Testis (tissue), 2 donors: ENCODE data around the gene ZW10.

Experiments
- POLR2A ChIP-seq: fragments of 450-650 bp; IDR thresholded peaks from one replicate; pipeline ENCODE4 v1.6.1; 2017; ENCODE audit warnings: antibody characterized with exemption, mild to moderate bottlenecking, moderate library complexity
- TF ChIP-seq, protein P1 (sequence below), 3 experiments: fragments of 450-650 bp in 2 of 3; fragments of 200-600 bp in 1 of 3; sonication (generic) in 1 of 3; IDR thresholded peaks; one replicate each; pipeline ENCODE4 v1.5.1; 2016 to 2019; ENCODE audit warnings: antibody characterized with exemption in 3 of 3, mild to moderate bottlenecking in 2 of 3, moderate library complexity in 1 of 3

DNA sequence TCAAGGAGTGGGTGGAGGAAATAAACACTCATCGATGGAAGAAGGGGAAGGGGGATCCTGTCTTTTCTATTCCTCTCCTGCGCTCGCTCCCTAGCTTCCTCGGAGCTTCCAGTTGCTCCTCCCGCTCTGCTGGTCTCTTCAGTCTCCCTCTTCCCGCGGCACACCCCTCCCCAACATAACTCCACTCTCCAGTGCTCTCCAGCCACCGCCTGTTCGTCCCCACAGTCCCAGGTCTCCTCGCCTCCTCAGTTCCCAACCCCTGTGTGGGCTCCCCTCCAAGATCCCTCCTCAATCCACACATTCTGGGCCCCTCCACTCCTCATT, 438 bp downstream of the ZW10 start:
- TF ChIP-seq POLR2A, result no peak
- TF ChIP-seq, protein P1, sequence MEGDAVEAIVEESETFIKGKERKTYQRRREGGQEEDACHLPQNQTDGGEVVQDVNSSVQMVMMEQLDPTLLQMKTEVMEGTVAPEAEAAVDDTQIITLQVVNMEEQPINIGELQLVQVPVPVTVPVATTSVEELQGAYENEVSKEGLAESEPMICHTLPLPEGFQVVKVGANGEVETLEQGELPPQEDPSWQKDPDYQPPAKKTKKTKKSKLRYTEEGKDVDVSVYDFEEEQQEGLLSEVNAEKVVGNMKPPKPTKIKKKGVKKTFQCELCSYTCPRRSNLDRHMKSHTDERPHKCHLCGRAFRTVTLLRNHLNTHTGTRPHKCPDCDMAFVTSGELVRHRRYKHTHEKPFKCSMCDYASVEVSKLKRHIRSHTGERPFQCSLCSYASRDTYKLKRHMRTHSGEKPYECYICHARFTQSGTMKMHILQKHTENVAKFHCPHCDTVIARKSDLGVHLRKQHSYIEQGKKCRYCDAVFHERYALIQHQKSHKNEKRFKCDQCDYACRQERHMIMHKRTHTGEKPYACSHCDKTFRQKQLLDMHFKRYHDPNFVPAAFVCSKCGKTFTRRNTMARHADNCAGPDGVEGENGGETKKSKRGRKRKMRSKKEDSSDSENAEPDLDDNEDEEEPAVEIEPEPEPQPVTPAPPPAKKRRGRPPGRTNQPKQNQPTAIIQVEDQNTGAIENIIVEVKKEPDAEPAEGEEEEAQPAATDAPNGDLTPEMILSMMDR (IDR thresholded peaks at IDR 0.05), result no peak
